ENCODE measurements around the gene CLP1. TPM values are rescaled to one million over a fixed set of nuclear protein-coding genes. Genes with fewer than 3 reads are reported as not detected.

The CLP1 gene
- total RNA-seq, 1 experiment from 2014 or later, result 16.9 TPM

DNA sequence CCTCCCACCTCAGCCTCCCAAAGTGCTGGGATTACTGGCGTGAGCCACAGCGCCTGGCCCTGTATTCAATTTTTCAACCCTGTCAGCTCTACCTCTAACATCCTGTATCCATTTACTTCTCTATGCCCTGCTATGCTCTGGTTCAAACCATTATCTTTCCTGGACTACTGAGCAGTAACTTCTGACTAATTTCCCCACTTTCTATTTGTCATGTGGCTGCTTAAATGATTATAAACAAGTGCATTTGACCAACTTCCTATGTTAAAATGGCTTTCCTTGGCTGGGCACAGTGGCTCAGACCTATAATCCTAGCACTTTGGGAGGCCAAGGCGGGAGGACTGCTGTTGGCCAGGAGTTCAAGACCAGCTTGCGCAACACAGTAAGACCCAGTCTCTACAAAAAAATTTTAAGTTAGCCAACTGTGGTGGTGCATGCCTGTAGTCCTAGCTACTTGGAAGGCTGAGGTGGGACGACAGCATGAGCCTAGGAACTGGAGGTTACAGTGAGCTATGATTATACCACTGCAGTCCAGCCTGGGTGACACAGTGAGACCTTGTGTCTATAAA is 52.3 kb downstream of the CLP1 start:
- no peaks in the 10 kb centered on the region for H3K9me3 ChIP-seq (ENCODE audit: low read length)

More for the DNA sequence above, 52.3 kb downstream of the CLP1 start:
- H3K27ac ChIP-seq (ENCODE audit: low read length), result no peak overlapping the region
- peaks cover 13% of the 10 kb centered on the region; the same call in 1 of the 2 replicates for H3K36me3 ChIP-seq (ENCODE audit: insufficient read depth, low read length)
- peaks cover 64% of the 10 kb centered on the region for H3K79me2 ChIP-seq (ENCODE audit: low read length)
- H3K27me3 ChIP-seq (ENCODE audit: low read length), result no peaks in the 10 kb centered on the region
- H3K4me2 ChIP-seq (ENCODE audit: low read depth, low read length, poor library complexity, severe bottlenecking), result no peak overlapping the region
- no peak overlapping the region for H3K4me3 ChIP-seq (ENCODE audit: low read length)
- H3K9ac ChIP-seq (ENCODE audit: low read length), result no peak overlapping the region
- no peaks in the 10 kb centered on the region for H3K9me2 ChIP-seq (replicated peaks; ENCODE audit: insufficient read depth, low read length)
- DNase-seq, result no peak
- no peak overlapping the region for H2AFZ ChIP-seq (ENCODE audit: low read length)
- no peaks in the 10 kb centered on the region for H4K20me1 ChIP-seq (ENCODE audit: insufficient read depth, low read depth, low read length)
- peaks cover 34% of the 10 kb centered on the region for H3K4me1 ChIP-seq (ENCODE audit: low read length)

Small RNA genes within 50 kb of the gene (small RNA-seq; reads per million reads assigned to genes)
- gene MIR130A, result 0.16 reads per million

Other genes starting within 250 kb of the CLP1 start
- 56.6 and 69.3 TPM in 2 replicates for gene SLC43A3, start 230.6 kb upstream of the CLP1 start, total RNA-seq (2014; rRNA removed; shearing (Covaris generic); ENCODE audit: low replicate concordance)
- 0.07 TPM in 1 of 2 replicates, not detected in the other for gene RTN4RL2, start 197.2 kb upstream of the CLP1 start, total RNA-seq (2014; rRNA removed; shearing (Covaris generic); ENCODE audit: low replicate concordance)
- 238 and 244 TPM in 2 replicates for gene SLC43A1, start 142.1 kb upstream of the CLP1 start, total RNA-seq (2014; rRNA removed; shearing (Covaris generic); ENCODE audit: low replicate concordance)
- 48.0 and 49.8 TPM in 2 replicates for gene TIMM10, start 127.0 kb upstream of the CLP1 start, total RNA-seq (2014; rRNA removed; shearing (Covaris generic); ENCODE audit: low replicate concordance)
- gene SMTNL1, start 120.2 kb upstream of the CLP1 start, total RNA-seq (2014; rRNA removed; shearing (Covaris generic); ENCODE audit: low replicate concordance), result not detected in 2 replicates
- 123 and 129 TPM in 2 replicates for gene UBE2L6, start 90.1 kb upstream of the CLP1 start, total RNA-seq (2014; rRNA removed; shearing (Covaris generic); ENCODE audit: low replicate concordance)
- not detected in 2 replicates for gene SERPING1, start 60.1 kb upstream of the CLP1 start, total RNA-seq (2014; rRNA removed; shearing (Covaris generic); ENCODE audit: low replicate concordance)
- gene YPEL4, start 7.8 kb upstream of the CLP1 start, total RNA-seq (2014; rRNA removed; shearing (Covaris generic); ENCODE audit: low replicate concordance), result not detected in 2 replicates
- 38.6 and 41.2 TPM in 2 replicates for gene ZDHHC5, start 10.4 kb downstream of the CLP1 start, total RNA-seq (2014; rRNA removed; shearing (Covaris generic); ENCODE audit: low replicate concordance)
- 12.5 and 12.8 TPM in 2 replicates for gene MED19, start 54.5 kb downstream of the CLP1 start, total RNA-seq (2014; rRNA removed; shearing (Covaris generic); ENCODE audit: low replicate concordance)
- 53.3 and 91.2 TPM in 2 replicates for gene TMX2, start 54.8 kb downstream of the CLP1 start, total RNA-seq (2014; rRNA removed; shearing (Covaris generic); ENCODE audit: low replicate concordance)
- 112 and 172 TPM in 2 replicates for gene SELENOH, start 83.7 kb downstream of the CLP1 start, total RNA-seq (2014; rRNA removed; shearing (Covaris generic); ENCODE audit: low replicate concordance)
- gene BTBD18, start 94.1 kb downstream of the CLP1 start, total RNA-seq (2014; rRNA removed; shearing (Covaris generic); ENCODE audit: low replicate concordance), result not detected in 2 replicates
- gene CTNND1, start 104.0 kb downstream of the CLP1 start, total RNA-seq (2014; rRNA removed; shearing (Covaris generic); ENCODE audit: low replicate concordance), result 5.7 and 6.0 TPM in 2 replicates

Data from Karpas-422 (cell line).